ENCODE measurements around the gene FBP2. TPM values are rescaled to one million over a fixed set of nuclear protein-coding genes. Genes with fewer than 3 reads are reported as not detected.

The FBP2 gene
- total RNA-seq = not detected
- polyA plus RNA-seq (ENCODE audit: insufficient read length in 6 of 6) = 1 to 10 TPM; 1.0 to 2.6 (median 1.7) TPM
- long read RNA-seq, donor 1, partial matches to known transcripts = 0 of 1 reads
- long read RNA-seq, donor 1, other reads (novel, unspliced or antisense) = 0 of 1 reads
- long read RNA-seq, donor 2 = 0 reads
- long read RNA-seq, donor 3 = 0 reads
- long read RNA-seq, donor 4 = 0 reads
- long read RNA-seq, donor 5 = 0 reads
- long read RNA-seq, donor 6, partial matches to known transcripts = 0 of 1 reads
- long read RNA-seq, donor 6, other reads (novel, unspliced or antisense) = 0 of 1 reads
- long read RNA-seq, donor 7, partial matches to known transcripts = 0 of 2 reads
- long read RNA-seq, donor 7, other reads (novel, unspliced or antisense) = 0 of 2 reads
- long read RNA-seq, donor 8, partial matches to known transcripts = 0 of 1 reads
- long read RNA-seq, donor 8, other reads (novel, unspliced or antisense) = 0 of 1 reads
- long read RNA-seq, donor 9 = 0 reads
- long read RNA-seq, donor 10 = 0 reads
- long read RNA-seq, donor 11 = 0 reads
- long read RNA-seq, donor 12 = 0 reads

GRCh38 chr9:94593459-94594345 lies at the start of gene FBP2:
Gene FBP2 (minus strand): TSS chr9:94593824. CDS start chr9:94593726, 98 bp downstream.
- no peaks in the 10 kb centered on the region for H3K9me3 ChIP-seq
- H3K27me3 ChIP-seq = peaks cover 0 to 8% of the 10 kb centered on the region in 2 donors
- H3K27ac ChIP-seq = no peak within 1 kb of the TSS
- DNase-seq = no peak
- TF ChIP-seq, protein P1, sequence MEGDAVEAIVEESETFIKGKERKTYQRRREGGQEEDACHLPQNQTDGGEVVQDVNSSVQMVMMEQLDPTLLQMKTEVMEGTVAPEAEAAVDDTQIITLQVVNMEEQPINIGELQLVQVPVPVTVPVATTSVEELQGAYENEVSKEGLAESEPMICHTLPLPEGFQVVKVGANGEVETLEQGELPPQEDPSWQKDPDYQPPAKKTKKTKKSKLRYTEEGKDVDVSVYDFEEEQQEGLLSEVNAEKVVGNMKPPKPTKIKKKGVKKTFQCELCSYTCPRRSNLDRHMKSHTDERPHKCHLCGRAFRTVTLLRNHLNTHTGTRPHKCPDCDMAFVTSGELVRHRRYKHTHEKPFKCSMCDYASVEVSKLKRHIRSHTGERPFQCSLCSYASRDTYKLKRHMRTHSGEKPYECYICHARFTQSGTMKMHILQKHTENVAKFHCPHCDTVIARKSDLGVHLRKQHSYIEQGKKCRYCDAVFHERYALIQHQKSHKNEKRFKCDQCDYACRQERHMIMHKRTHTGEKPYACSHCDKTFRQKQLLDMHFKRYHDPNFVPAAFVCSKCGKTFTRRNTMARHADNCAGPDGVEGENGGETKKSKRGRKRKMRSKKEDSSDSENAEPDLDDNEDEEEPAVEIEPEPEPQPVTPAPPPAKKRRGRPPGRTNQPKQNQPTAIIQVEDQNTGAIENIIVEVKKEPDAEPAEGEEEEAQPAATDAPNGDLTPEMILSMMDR (IDR thresholded peaks at IDR 0.05) = no peak
- no peaks in the 10 kb centered on the region for H3K36me3 ChIP-seq
- H3K4me1 ChIP-seq = no peaks in the 10 kb centered on the region
- ATAC-seq = no peak
- intact Hi-C loops (cut with DNase I) = no loop called here
- no peak within 1 kb of the TSS for H3K4me3 ChIP-seq

DNA sequence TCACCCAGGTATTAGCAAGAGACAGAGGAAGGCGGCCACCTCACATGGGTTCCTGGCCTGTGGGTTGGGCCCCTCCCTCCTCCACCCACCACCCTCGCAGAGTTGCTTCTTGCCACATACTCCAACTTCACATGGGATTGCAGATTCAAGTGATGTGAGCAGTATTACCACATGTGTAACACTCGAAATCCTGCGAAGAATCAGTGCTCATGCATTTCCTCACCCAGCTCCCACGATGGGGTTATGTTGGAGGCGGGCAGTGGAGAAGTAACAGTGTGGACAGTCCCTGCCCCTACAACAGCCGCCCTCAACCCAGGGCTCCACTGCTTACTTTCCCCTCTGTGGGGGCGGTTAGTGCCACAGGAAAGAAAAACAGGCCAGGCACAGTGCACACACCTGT lies 49.6 kb upstream of the FBP2 start:
- Histone ChIP-seq H3K36me3 (no peaks in the 10 kb centered on the region), H3K9me3 (no peaks in the 10 kb centered on the region), H3K27me3 (peaks cover 0 to 8% of the 10 kb centered on the region in 2 donors), H3K4me1 (peaks cover 0 to 38% of the 10 kb centered on the region in 2 donors), H3K4me3 (no peak overlapping the region), H3K27ac (no peak overlapping the region)
- TF ChIP-seq, protein P1 (IDR thresholded peaks at IDR 0.05) = no peak
- no peak for ATAC-seq
- peak in 1 of 4 donors; percentile 65 for DNase-seq
- intact Hi-C loops (cut with DNase I) = no loop called here

DNA sequence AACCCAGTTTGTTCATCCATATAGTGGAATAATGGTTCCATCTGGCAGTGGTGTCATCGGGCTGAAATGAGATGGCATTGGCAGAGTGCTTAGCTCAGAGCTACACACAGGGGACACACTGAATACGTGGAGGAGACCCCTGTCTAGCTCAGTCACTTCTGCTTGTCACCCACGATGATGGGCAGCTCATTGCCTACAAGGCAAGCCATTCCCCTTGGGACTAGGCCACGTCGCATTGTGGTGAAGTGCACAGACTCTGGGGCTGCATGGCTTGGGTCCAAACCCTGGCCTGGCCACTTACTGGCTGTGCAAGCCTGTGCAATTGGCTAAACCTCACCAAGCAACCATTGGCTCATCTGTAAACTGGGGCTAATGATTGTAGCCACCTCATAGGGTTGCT lies 48.9 kb upstream of the FBP2 start:
- H3K9me3 ChIP-seq = no peaks in the 10 kb centered on the region
- ATAC-seq (no peak), DNase-seq (no peak)
- H3K4me3 ChIP-seq = no peak overlapping the region
- peaks cover 0 to 8% of the 10 kb centered on the region in 2 donors for H3K27me3 ChIP-seq
- H3K36me3 ChIP-seq = no peaks in the 10 kb centered on the region
- H3K27ac ChIP-seq = no peak overlapping the region
- intact Hi-C loops (cut with DNase I) = no loop called here
- TF ChIP-seq, protein P1 (IDR thresholded peaks at IDR 0.05) = no peak
- H3K4me1 ChIP-seq = peaks cover 0 to 35% of the 10 kb centered on the region in 2 donors

- Histone ChIP-seq H3K4me1 (peaks cover 0 to 41% of the 10 kb centered on the region in 2 donors), H3K4me3 (peak overlapping the region; percentile 41 to 71), H3K9me3 (no peaks in the 10 kb centered on the region), H3K27ac (peak overlapping the region; percentile 69 to 89), H3K36me3 (no peaks in the 10 kb centered on the region), H3K27me3 (peaks cover 0 to 8% of the 10 kb centered on the region in 2 donors)
- DNase-seq = no peak
- TF ChIP-seq, protein P1 (IDR thresholded peaks at IDR 0.05) = no peak
- ATAC-seq = peak; percentile 3
- intact Hi-C loops (cut with DNase I) = no loop called here
Observed at GRCh38 chr9:94639999-94640376, 46.4 kb upstream of the FBP2 start.

All from left lung (tissue), 14 donors.